Measurements from ENCODE around the gene PRM2.

PRM2 gene

GRCh38 chr16:11251525-11252481 lies 24.5 kb downstream of the PRM2 start:
- in situ Hi-C loops (cut with HindIII; ENCODE audit: low sequenced_read_pairs) = no loop called here
- peak; percentile 18 for DNase-seq (ENCODE audit: low read depth)

GRCh38 chr16:11250786-11251524 lies 25.3 kb downstream of the PRM2 start:
- DNase-seq (ENCODE audit: low read depth) = no peak
- in situ Hi-C loops (cut with HindIII; ENCODE audit: low sequenced_read_pairs) = no loop called here
- TF ChIP-seq, protein P1, sequence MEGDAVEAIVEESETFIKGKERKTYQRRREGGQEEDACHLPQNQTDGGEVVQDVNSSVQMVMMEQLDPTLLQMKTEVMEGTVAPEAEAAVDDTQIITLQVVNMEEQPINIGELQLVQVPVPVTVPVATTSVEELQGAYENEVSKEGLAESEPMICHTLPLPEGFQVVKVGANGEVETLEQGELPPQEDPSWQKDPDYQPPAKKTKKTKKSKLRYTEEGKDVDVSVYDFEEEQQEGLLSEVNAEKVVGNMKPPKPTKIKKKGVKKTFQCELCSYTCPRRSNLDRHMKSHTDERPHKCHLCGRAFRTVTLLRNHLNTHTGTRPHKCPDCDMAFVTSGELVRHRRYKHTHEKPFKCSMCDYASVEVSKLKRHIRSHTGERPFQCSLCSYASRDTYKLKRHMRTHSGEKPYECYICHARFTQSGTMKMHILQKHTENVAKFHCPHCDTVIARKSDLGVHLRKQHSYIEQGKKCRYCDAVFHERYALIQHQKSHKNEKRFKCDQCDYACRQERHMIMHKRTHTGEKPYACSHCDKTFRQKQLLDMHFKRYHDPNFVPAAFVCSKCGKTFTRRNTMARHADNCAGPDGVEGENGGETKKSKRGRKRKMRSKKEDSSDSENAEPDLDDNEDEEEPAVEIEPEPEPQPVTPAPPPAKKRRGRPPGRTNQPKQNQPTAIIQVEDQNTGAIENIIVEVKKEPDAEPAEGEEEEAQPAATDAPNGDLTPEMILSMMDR (IDR thresholded peaks at IDR 0.05; ENCODE audit: low read depth, low read length, missing control alignments) = no peak
- H3K4me3 ChIP-seq (ENCODE audit: low read depth, low read length) = no peak overlapping the region

More at GRCh38 chr16:11251525-11252481, 24.5 kb downstream of the PRM2 start:
- no peak overlapping the region for H3K4me3 ChIP-seq (ENCODE audit: low read depth, low read length)
- TF ChIP-seq, protein P1 (IDR thresholded peaks at IDR 0.05; ENCODE audit: low read depth, low read length, missing control alignments) = no peak

GRCh38 chr16:11250091-11250785 lies 26.0 kb downstream of the PRM2 start:
- in situ Hi-C loops (cut with HindIII; ENCODE audit: low sequenced_read_pairs) = no loop called here
- H3K4me3 ChIP-seq (ENCODE audit: low read depth, low read length) = no peak overlapping the region
- DNase-seq (ENCODE audit: low read depth) = no peak
- TF ChIP-seq, protein P1 (IDR thresholded peaks at IDR 0.05; ENCODE audit: low read depth, low read length, missing control alignments) = no peak

DNA sequence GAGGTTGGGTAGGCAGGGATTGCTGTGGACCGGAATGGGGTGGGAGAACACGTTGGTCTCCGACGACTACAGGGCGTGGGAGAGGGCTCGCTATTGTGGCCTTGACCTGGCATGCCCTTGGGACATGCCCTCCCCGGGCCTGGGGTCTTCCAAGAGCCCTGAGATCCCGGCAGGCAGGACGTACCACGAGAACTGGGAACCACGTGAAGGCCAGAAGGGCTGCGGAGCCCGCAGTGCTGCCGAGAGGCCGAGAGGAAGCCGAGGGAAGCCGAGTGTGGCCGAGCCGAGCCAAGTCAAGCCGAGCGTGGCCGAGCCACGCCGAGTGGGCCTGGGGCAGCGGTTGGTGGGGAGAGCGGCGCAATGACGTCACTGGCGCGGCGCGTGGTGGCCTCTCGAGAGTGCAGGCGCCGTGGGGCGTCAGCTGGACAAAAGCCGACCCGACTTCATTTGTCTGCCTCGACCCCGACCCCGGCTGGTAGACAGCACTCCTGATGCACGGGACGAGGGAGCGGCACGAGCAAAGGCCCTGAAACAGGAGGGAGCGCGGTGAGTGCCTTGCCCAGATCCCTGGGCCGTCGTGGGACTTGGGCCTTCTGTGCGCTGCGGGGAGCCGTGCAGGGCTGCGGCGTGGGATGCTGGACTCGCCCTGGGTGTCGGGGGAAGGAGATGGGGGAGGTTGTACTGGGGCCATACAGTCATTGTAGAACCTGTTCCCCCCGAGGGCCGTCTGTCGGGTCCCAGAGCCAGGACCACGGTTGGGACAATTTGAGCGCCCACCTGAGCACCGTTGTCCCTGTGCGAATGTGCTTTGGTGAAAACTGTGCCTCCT lies 26.8 kb downstream of the PRM2 start:
- H3K4me3 ChIP-seq (ENCODE audit: low read depth, low read length) = no peak overlapping the region
- in situ Hi-C loops (cut with HindIII; ENCODE audit: low sequenced_read_pairs) = no loop called here
- TF ChIP-seq, protein P1 (IDR thresholded peaks at IDR 0.05; ENCODE audit: low read depth, low read length, missing control alignments) = no peak
- DNase-seq (ENCODE audit: low read depth) = no peak

DNA sequence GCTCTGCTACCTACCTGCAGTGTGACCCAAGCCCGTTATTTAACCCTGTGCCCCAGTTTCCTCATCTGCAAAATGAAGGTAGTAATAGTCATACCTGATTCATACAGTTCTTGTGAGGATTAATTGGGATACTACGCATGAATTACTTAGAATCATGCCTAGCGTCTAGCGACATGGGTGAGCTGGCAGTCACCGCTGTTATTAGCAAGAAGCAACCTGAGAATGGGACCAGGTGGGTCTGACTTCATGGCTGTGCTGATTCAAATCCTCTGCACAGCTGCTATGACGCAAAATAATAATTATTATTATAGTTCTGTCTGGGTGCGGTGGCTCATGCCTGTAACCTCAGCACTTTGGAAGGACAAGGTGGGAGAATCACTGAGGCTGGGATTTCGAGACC lies 28.1 kb downstream of the PRM2 start:
- no peak for DNase-seq (ENCODE audit: low read depth)
- H3K4me3 ChIP-seq (ENCODE audit: low read depth, low read length) = no peak overlapping the region
- in situ Hi-C loops (cut with HindIII; ENCODE audit: low sequenced_read_pairs) = no loop called here
- TF ChIP-seq, protein P1 (IDR thresholded peaks at IDR 0.05; ENCODE audit: low read depth, low read length, missing control alignments) = no peak

Measured in astrocyte of the cerebellum (primary cell).